Uterus (tissue), 2 donors: ENCODE measurements around the gene ZIC4.

ENCODE experiments used
- CTCF ChIP-seq, 4 experiments: fragments of 200-600 bp in 2 of 4; fragments of 450-650 bp in 2 of 4; sonication (generic) in 2 of 4; IDR thresholded peaks; one replicate each; pipeline ENCODE4 v1.5.1; 2016 to 2019; ENCODE audit warnings: antibody characterized with exemption in 4 of 4, mild to moderate bottlenecking in 2 of 4, moderate library complexity in 1 of 4
- POLR2A ChIP-seq, 2 donors: fragments of 450-650 bp; IDR thresholded peaks; one replicate each; pipeline ENCODE4 v1.6.1; 2016; ENCODE audit warnings: antibody characterized with exemption in 2 of 2, mild to moderate bottlenecking in 1 of 2, moderate library complexity in 1 of 2

GRCh38 chr3:147404000-147404799 lies 2.1 kb downstream of the ZIC4 start:
- TF ChIP-seq CTCF (IDR thresholded peaks at IDR 0.05) (no peak), POLR2A (IDR thresholded peaks at IDR 0.05) (no peak)
